Hepatocyte (in vitro differentiated cells): ENCODE data around the gene ADIRF. TPM values are rescaled to one million over a fixed set of nuclear protein-coding genes. Genes with fewer than 3 reads are reported as not detected.
"Not testable (repeated sequence)": the region's sequence is repeated elsewhere in the genome, so short reads cannot be mapped to it uniquely, and the experiment has no call there.

ENCODE experiments used
- DNase-seq: peaks from one replicate; pipeline ENCODE4 v3.0.0-alpha.2; 2016; ENCODE audit warnings: low spot score
- H2AFZ ChIP-seq: fragments of 200-600 bp; sonication (generic); 2 replicates; pipeline ENCODE4 v1.6.0; 2016; ENCODE audit warnings: antibody characterized with exemption, mild to moderate bottlenecking
- H3K27ac ChIP-seq: fragments of 200-600 bp; sonication (generic); 2 replicates; pipeline ENCODE4 v1.5.1; 2016; ENCODE audit warnings: mild to moderate bottlenecking
- H3K27me3 ChIP-seq: fragments of 200-600 bp; sonication (generic); 2 replicates; pipeline ENCODE4 v1.6.1; 2016
- H3K36me3 ChIP-seq: fragments of 200-600 bp; sonication (generic); replicated peaks from 2 replicates; pipeline ENCODE4 v1.5.1; 2016; ENCODE audit warnings: low read depth; ENCODE audit not compliant: insufficient read depth
- H3K4me1 ChIP-seq: fragments of 200-600 bp; sonication (generic); 2 replicates; pipeline ENCODE4 v1.5.1; 2016; ENCODE audit warnings: mild to moderate bottlenecking, moderate library complexity; ENCODE audit not compliant: insufficient read depth
- H3K4me2 ChIP-seq: fragments of 200-600 bp; sonication (generic); 2 replicates; pipeline ENCODE4 v1.6.0; 2016
- H3K4me3 ChIP-seq: fragments of 200-600 bp; sonication (generic); 2 replicates; pipeline ENCODE4 v1.5.1; 2016; ENCODE audit warnings: mild to moderate bottlenecking
- H3K79me2 ChIP-seq: fragments of 200-600 bp; sonication (generic); 2 replicates; pipeline ENCODE4 v1.6.0; 2017; ENCODE audit warnings: mild to moderate bottlenecking
- H3K9me2 ChIP-seq: fragments of 200-600 bp; sonication (generic); replicated peaks from 2 replicates; pipeline ENCODE4 v1.6.0; 2017; ENCODE audit warnings: mild to moderate bottlenecking; ENCODE audit not compliant: insufficient read depth
- H3K9me3 ChIP-seq: fragments of 200-600 bp; sonication (generic); 2 replicates; pipeline ENCODE4 v1.5.1; 2016; ENCODE audit warnings: low read depth, mild to moderate bottlenecking
- H4K20me1 ChIP-seq: fragments of 200-600 bp; sonication (generic); 2 replicates; pipeline ENCODE4 v1.6.0; 2016; ENCODE audit warnings: mild to moderate bottlenecking; ENCODE audit not compliant: insufficient read depth, poor library complexity, severe bottlenecking
- CTCF ChIP-seq: fragments of 200-600 bp; sonication (generic); IDR thresholded peaks from 2 replicates; pipeline ENCODE4 v1.5.1; 2016; ENCODE audit warnings: antibody characterized with exemption, mild to moderate bottlenecking; ENCODE audit not compliant: poor library complexity
- EZH2 ChIP-seq: fragments of 200-600 bp; sonication (generic); IDR thresholded peaks from 2 replicates; pipeline ENCODE4 v1.6.1; 2016; ENCODE audit warnings: antibody characterized with exemption, mild to moderate bottlenecking, borderline replicate concordance
- EZH2phosphoT487 ChIP-seq: fragments of 200-600 bp; sonication (generic); IDR thresholded peaks from one replicate; pipeline ENCODE4 v1.6.1; 2018; ENCODE audit warnings: antibody characterized with exemption, mild to moderate bottlenecking, low read depth, moderate library complexity; ENCODE audit not compliant: unreplicated experiment, severe bottlenecking
- WGBS: methylation state at CpG from one replicate; pipeline ENCODE4 v1.1.6; 2016; ENCODE audit warnings: low lambda C conversion rate; ENCODE audit errors: missing lambda C conversion rate; 5-methylcytosine and 5-hydroxymethylcytosine counted together
- polyA plus RNA-seq: library from polyadenylated mRNA; unstranded; fragments of >200 nt; fragmentation: Nextera tagmentation; extraction: Ambion mirVana; gene quantifications from 2 replicates; pipeline ENCODE4 v1.2.1, GENCODE V29; 2016
- total RNA-seq: library from RNA; depleted of rRNA; stranded (reverse); fragments of >200 nt; gene quantifications from 2 replicates; pipeline ENCODE4 v1.2.3, GENCODE V29; 2014

Gene ADIRF
- total and polyA plus RNA-seq, 2 experiments from 2014 or later, result not detected

GRCh38 chr10:86951184-86951761, 17.0 kb upstream of the ADIRF start:
- Histone ChIP-seq H4K20me1 (no peaks in the 10 kb centered on the region), H3K4me3 (no peak overlapping the region), H3K27me3 (no peaks in the 10 kb centered on the region), H2AFZ (no peak overlapping the region), H3K4me1 (peaks cover 20% of the 10 kb centered on the region), H3K79me2 (no peaks in the 10 kb centered on the region), H3K36me3 (no peaks in the 10 kb centered on the region), H3K9me2 (no peaks in the 10 kb centered on the region), H3K4me2 (no peak overlapping the region), H3K9me3 (no peaks in the 10 kb centered on the region), H3K27ac (peak overlapping the region; percentile 47)
- peak; percentile 16 for DNase-seq
- TF ChIP-seq CTCF (no peak), EZH2phosphoT487 (no peak), EZH2 (no peak)

- Histone ChIP-seq H3K27me3 (no peaks in the 10 kb centered on the region), H3K36me3 (no peaks in the 10 kb centered on the region), H3K4me2 (no peak overlapping the region), H3K4me3 (no peak overlapping the region), H3K79me2 (no peaks in the 10 kb centered on the region), H3K9me2 (no peaks in the 10 kb centered on the region), H2AFZ (no peak overlapping the region), H4K20me1 (no peaks in the 10 kb centered on the region), H3K9me3 (no peaks in the 10 kb centered on the region), H3K27ac (no peak overlapping the region), H3K4me1 (peaks cover 20% of the 10 kb centered on the region)
- TF ChIP-seq EZH2phosphoT487 (no peak), CTCF (no peak), EZH2 (no peak)
- DNase-seq, result no peak
- WGBS, result 96% methylated on average over 7 of the region's 7 CpGs
These were observed 16.2 kb upstream of the ADIRF start for GRCh38 chr10:86952106-86952505.

GRCh38 chr10:86952697-86953096, 15.6 kb upstream of the ADIRF start:
- H3K4me2 ChIP-seq, H3K79me2 ChIP-seq, H3K4me3 ChIP-seq, DNase-seq, H3K36me3 ChIP-seq, H4K20me1 ChIP-seq, H2AFZ ChIP-seq, H3K9me3 ChIP-seq, H3K27me3 ChIP-seq, H3K27ac ChIP-seq, H3K9me2 ChIP-seq: not testable (repeated sequence)
- 94% methylated on average over 10 of the region's 10 CpGs for WGBS
- H3K4me1 ChIP-seq, result peaks cover 20% of the 10 kb centered on the region

- peak; percentile 84 for DNase-seq
These were observed 14.3 kb upstream of the ADIRF start for GRCh38 chr10:86953747-86954680.

More at GRCh38 chr10:86953747-86954680, 14.3 kb upstream of the ADIRF start:
- Histone ChIP-seq H3K27me3 (no peaks in the 10 kb centered on the region), H3K36me3 (no peaks in the 10 kb centered on the region), H3K27ac (peak overlapping the region; percentile 76), H3K4me2 (peak overlapping the region; percentile 57), H2AFZ (peak overlapping the region; percentile 38), H3K79me2 (no peaks in the 10 kb centered on the region), H3K4me1 (peaks cover 29% of the 10 kb centered on the region), H4K20me1 (no peaks in the 10 kb centered on the region), H3K9me2 (no peaks in the 10 kb centered on the region), H3K9me3 (no peaks in the 10 kb centered on the region), H3K4me3 (no peak overlapping the region)
- WGBS, result 53% methylated on average over 12 of the region's 15 CpGs
- no peak for TF ChIP-seq EZH2
- TF ChIP-seq CTCF, result no peak
- no peak for TF ChIP-seq EZH2phosphoT487
